Stimulated activated CD4-positive, alpha-beta T cell treated with anti-CD3 and anti-CD28 coated beads, Interleukin-4, amount 100 ng/mL, for 24 hours (primary cell): ENCODE measurements around the gene MRGPRD.

Source experiments
- DNase-seq: peaks from one replicate; pipeline ENCODE4 v3.0.0-alpha.2; 2020

MRGPRD gene

DNA sequence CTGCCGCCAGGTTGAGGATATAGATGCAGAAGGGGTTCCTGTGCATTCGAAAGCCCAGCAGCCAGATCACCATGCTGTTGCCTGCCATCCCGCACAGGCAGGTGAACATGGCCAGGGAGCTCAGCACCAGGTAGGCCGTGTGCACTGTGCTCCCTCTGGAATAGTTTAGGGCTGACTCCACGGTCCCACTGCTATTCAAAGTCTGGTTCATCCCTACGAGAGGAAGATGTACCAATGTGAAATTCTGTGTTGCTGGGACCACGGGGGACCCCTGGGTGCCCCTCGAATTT lies at the start of gene MRGPRD:
TSS of gene MRGPRD (minus strand) at position 211 of the 290 bp plus-strand sequence. CDS start at position 211, 0 bp downstream.
- DNase-seq: no peak

GRCh38 chr11:69030301-69030700 lies 49.5 kb upstream of the MRGPRD start:
- no peak for DNase-seq

- DNase-seq: no peak
Observed at GRCh38 chr11:69027704-69028372, 47.1 kb upstream of the MRGPRD start.

DNA sequence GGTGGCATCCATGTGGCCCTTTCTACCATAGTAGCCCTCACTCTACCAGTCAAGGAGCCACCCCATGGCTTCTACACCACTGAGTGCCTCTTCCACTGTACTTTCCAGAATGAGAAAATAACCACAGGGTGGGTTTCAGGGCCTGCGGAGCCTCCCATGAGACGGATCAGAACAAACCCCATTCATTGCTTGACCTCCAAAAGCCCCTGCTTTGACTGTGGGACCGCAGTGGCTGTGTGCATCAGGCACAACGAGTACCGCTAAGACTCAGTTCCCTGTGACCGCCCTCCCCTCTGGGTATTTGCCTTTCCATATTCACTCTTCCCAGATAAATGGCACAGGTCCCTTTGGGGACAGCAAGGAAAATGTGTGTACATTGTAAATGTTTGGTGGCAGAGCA lies 43.7 kb upstream of the MRGPRD start:
- DNase-seq: no peak

- no peak for DNase-seq
Observed at GRCh38 chr11:69022260-69022659, 41.5 kb upstream of the MRGPRD start.

GRCh38 chr11:69018924-69019323 lies 38.1 kb upstream of the MRGPRD start:
- DNase-seq: no peak

GRCh38 chr11:69017951-69018350 lies 37.2 kb upstream of the MRGPRD start:
- DNase-seq: no peak

- DNase-seq: no peak
Observed at GRCh38 chr11:69014898-69015549, 34.2 kb upstream of the MRGPRD start.

DNA sequence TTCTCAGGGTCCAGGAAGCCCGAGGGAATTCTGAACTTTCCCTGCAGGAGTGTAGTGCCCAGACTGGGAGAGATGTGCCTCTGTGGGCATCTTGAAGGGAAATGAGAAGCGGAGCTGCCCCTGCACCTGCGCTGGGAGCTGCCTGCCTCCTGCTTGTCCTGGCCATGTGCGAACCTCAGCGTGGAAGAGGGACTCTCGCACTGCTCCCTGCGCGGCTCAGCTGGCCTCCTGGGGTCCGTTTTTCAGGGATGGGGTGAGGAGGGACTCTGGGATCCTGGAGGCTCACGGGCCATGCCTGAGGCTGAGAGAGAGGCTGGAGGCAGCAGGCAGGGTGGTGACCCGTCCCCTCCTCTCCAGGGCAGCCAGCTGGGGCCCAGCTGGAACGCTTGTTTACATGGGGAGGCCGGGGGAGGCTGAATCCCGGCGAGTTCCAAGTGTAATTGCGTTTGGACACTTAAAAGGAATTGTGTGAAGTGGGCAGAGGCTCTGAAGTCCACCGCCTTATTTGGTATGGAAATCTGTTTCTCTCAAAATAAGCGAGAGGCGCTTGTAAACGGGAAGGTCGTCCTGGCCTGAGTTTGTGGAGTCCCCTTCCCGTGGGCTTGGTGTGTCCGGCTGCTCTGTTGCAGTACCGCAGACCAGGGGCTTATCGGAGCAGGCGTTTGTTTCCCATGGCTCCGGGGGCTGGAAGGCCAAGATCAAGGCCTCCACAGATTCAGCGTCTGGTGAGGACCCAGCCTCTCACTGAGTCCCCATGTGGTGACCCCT lies 33.5 kb upstream of the MRGPRD start:
- DNase-seq: no peak

GRCh38 chr11:69013009-69013951 lies 32.5 kb upstream of the MRGPRD start, which contains the start of gene MRGPRF:
TSS of gene MRGPRF (minus strand) at chr11:69013246. CDS start at chr11:69009901, 3,345 bp downstream.
- no peak for DNase-seq

DNA sequence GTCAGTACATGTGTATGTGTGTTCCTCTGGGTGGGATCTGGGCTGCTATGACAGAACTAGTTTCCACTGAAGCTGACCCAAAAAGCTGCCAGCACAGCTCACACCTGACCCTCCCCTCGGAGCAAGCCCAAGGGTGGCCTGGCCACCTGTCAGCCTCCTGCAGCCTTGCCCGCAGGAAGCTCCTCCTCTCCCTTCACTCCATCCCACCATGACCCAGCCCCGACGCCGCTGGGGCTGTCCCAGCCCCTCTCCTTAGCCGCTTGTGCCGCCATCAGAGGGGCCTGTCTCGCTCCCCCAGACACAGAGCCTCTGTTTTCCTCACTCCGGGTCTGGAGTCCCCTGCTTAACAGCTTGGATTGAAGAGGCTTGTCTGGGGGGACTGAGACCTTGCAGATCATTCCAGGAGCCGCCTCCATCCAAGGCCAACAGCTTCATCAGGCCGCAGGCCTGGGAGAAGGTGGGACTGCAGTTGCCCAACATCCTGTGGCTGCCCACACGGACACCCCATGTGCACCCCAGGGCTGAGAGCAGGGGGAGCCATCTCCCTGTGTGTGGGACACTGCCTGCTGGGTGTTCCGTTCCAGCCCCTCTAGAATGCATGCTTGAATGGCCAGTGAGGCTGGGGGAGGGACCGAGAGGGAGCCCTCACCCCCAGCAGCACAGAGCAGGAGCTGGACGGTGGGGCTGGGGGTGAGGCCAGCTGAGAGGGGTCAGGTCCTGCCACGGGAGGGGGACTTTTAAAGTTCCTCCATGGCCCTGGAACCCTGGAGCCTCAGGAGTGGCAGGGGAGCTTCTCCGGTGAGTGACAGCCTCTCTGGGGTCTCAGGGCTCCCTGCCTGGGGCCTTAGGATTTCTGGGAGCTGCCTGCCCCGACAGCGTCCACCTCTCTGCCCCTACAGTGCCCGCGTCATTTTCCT lies 31.6 kb upstream of the MRGPRD start:
- no peak for DNase-seq

- no peak for DNase-seq
Observed at GRCh38 chr11:69011624-69012091, 30.9 kb upstream of the MRGPRD start.

DNA sequence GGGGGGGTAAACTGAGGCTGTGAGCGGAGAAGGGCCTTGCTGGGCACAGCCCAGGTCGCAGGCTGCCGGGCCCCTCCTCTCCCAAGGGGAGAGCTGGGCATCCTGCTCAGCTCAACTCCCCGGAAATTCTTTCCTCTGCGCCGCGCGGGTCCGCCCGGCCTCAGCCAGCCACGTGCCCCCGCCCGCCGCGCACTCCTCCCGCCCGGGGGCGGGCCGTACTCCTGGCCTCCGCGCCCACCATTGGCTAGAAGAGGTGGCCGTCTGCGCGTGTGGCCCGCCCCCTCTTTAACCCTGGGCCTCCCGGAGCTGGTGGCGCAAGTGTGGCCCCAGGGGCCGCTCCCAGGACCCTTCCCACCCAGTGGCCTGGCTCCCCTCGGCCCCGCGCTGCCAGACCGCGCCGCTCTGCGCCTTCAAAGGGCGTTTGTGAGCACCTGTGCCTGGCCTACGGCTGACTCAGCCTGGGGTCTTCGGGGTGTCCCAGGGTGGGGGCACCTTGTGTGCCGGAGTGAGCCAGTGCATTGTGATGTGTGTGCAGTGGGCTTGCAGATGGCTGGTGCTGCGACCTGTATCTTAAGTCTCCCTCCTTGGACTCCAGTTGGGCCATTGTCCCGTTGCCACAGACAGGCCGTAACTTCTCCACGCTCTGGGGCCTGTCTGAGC lies 30.3 kb upstream of the MRGPRD start:
- peak; percentile 32 for DNase-seq

DNA sequence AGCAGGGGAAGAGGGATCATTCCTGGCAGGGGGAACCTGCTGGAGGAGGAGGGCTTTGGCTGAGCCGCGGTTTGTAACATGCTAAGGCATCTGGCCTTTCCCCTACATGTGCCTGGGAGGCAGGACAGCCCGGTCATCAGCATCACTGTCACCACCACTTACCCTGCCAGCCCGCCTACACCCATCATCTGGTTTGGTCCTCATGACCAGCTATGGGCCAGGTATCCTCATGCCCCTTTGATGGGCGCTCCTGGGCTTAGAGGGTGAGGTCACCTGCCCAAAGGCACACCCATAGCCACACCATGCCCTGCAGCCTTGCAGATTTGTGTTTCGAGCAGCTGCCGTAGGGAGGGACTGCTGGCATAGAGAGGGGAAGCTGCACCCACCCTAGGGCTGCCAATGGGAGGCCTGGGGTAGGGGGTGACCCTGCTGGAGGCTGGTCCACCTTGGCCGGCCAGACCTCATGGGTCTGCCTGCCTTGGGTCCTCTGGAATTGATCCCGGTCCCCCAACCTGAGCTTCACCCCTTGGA lies 29.6 kb upstream of the MRGPRD start:
- DNase-seq: no peak

DNA sequence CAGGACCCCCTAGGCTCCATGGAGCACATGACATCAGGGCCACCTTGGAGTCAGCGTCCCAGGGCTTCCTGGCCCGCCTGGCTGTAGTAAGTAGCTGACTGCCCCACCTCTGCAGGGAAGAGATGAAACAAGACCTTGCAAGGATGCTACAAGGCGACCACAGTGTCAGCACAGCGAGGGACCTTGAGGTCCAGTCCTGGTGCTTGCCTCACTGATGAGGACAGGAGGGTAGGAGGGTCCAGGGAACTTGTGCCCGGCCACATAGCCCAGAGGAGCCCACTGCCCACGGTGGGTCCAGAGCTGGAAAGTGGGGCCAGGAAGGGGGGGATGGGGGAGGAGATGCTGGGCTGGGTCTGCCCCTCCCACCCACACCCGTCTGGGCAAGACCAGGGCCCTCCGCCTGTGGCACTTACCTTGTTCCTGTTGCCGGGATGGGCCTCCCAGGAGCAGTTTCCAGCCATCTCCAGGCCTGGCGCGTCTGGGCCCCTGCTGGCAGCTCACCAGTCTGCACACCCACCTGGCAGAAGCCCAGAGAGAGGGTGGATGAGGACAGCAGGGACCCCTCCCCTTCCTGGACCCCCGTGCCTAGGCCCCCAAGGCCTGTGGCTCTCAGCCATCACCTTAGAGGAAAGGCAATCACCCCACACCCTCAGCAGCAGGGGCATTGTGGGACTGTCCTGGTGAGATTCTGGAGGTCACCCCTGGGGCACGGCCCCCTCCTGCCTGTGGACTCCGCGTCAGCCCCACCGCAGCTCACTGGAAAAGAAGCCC lies 28.8 kb upstream of the MRGPRD start:
- DNase-seq: no peak

GRCh38 chr11:69008737-69009440 lies 28.1 kb upstream of the MRGPRD start:
- no peak for DNase-seq

GRCh38 chr11:69007975-69008381 lies 27.2 kb upstream of the MRGPRD start:
- DNase-seq: no peak

GRCh38 chr11:69006816-69007215 lies 26.0 kb upstream of the MRGPRD start:
- DNase-seq: no peak

DNA sequence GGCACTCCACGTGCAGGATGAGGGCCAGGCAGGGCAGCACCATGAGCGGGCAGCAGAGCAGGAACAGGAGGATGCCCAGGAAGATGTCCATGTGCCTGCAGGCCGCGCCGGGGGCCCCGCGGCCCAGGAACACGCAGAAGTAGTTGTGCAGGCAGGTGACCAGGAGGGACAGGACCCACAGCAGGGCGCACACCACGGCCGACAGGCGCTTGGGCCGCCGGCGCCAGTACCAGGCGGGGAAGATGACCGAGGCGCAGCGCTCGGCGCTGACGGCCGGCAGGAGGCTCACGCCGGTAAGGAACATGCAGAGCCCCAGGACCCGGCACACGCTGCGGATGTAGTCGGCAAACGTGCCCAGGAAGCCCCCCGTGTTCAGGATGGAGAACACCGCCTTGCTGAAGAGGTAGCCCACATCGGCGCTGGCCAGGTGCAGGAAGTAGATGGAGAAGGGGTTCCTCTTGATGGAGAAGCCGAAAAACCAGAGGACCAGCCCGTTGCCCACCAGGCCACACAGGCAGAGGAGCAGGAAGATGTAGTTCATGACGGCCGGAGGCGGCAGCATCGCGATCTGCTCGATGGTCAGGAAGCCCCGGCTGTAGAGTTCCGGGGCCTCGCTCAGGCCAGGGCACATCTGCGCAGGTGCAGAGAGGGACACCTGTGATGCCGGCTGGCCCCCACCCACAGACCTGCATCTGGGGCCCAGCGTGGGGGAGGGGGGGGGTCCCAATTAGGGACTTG lies 25.0 kb upstream of the MRGPRD start:
- no peak for DNase-seq
